Myocyte (in vitro differentiated cells): ENCODE data around the gene EDN2. TPM values are rescaled to one million over a fixed set of nuclear protein-coding genes. Genes with fewer than 3 reads are reported as not detected.
A peak's percentile ranks its signal among the peaks of the same experiment; 100 is the strongest.

Experiments used
- DNase-seq: peaks from one replicate; pipeline ENCODE4 v3.0.0-alpha.2; 2012; ENCODE audit warnings: low read depth
- total RNA-seq: library from RNA; depleted of rRNA; stranded (reverse); fragments of >200 nt; gene quantifications from 2 replicates; pipeline ENCODE4 v1.2.3, GENCODE V29; 2014

The EDN2 gene
- total RNA-seq, 1 donor from 2014 or later = not detected

- DNase-seq = peak; percentile 21
These were observed 1.1 kb upstream of the EDN2 start for GRCh38 chr1:41485605-41486004.

GRCh38 chr1:41483960-41484401, 502 bp downstream of the EDN2 start:
- DNase-seq = no peak

GRCh38 chr1:41483001-41483850, 1.3 kb downstream of the EDN2 start:
- DNase-seq = peak; percentile 60

GRCh38 chr1:41482001-41482765, 2.3 kb downstream of the EDN2 start:
- peak; percentile 46 for DNase-seq

- no peak for DNase-seq
These were observed 3.2 kb downstream of the EDN2 start for GRCh38 chr1:41481109-41481775.

- peak; percentile 48 for DNase-seq
These were observed 4.0 kb downstream of the EDN2 start for GRCh38 chr1:41480204-41481108.

- DNase-seq = no peak
These were observed 4.7 kb downstream of the EDN2 start for GRCh38 chr1:41479808-41480160.

GRCh38 chr1:41479000-41479807, 5.3 kb downstream of the EDN2 start:
- no peak for DNase-seq

- DNase-seq = no peak
These were observed 6.2 kb downstream of the EDN2 start for GRCh38 chr1:41478118-41478748.

- no peak for DNase-seq
These were observed 7.6 kb downstream of the EDN2 start for GRCh38 chr1:41476807-41477361.

GRCh38 chr1:41475859-41476567, 8.5 kb downstream of the EDN2 start:
- no peak for DNase-seq

- no peak for DNase-seq
These were observed 9.1 kb downstream of the EDN2 start for GRCh38 chr1:41475346-41475745.

- DNase-seq = peak; percentile 88
These were observed 9.8 kb downstream of the EDN2 start for GRCh38 chr1:41474490-41475271.

- no peak for DNase-seq
These were observed 10.6 kb downstream of the EDN2 start for GRCh38 chr1:41473738-41474362.

- DNase-seq = no peak
These were observed 12.8 kb downstream of the EDN2 start for GRCh38 chr1:41471658-41472057.

- no peak for DNase-seq
These were observed 14.8 kb downstream of the EDN2 start for GRCh38 chr1:41469706-41470105.

GRCh38 chr1:41468122-41468762, 16.2 kb downstream of the EDN2 start:
- DNase-seq = no peak
